ENCODE measurements around the gene KIF5C.

Gene KIF5C

GRCh38 chr2:148996805-148997204 is 121.8 kb downstream of the KIF5C start:
- DNase-seq, result no peak

- DNase-seq, result no peak
These were observed 123.3 kb downstream of the KIF5C start for GRCh38 chr2:148998165-148998830.

GRCh38 chr2:148998831-148999200 is 123.8 kb downstream of the KIF5C start:
- DNase-seq, result no peak

- DNase-seq, result no peak
These were observed 124.5 kb downstream of the KIF5C start for GRCh38 chr2:148999451-148999921.

DNA sequence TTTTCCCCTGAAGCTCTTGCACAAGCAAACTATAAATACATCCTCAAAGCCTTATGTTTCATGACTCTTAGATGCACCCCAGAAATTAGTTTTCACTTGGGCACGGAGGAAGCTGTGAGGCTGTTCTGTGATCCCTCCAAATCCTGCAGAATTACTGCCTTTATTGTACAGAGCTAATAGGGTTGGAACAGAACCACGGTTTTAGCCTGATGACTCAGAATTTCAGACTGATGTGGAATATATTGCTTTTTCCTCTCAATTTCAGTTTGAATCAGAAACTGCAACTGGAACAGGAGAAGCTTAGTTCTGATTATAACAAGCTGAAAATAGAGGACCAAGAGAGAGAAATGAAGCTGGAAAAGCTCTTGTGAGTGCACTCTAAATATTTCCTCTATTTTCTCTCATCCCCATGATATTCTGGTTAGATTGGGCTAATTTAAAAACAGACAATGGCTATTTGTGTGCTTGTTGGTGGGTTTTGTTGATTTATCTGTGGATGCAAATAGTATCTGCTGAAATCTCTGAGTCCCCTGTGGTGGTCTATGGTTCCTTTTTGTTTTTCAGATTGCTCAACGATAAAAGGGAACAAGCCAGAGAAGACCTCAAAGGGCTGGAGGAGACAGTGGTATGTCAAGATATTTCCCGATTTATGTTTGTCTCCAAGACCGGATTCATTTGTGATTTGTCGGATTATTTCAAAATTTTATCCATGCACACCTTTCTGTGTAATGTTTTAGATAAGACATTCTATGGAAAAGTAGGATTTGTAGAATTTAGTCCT is 125.3 kb downstream of the KIF5C start:
- no peak for DNase-seq

- DNase-seq, result no peak
These were observed 126.5 kb downstream of the KIF5C start for GRCh38 chr2:149001496-149001895.

- DNase-seq, result no peak
These were observed 127.4 kb downstream of the KIF5C start for GRCh38 chr2:149002378-149002890.

GRCh38 chr2:149002891-149003740 is 128.1 kb downstream of the KIF5C start:
- DNase-seq, result no peak

DNA sequence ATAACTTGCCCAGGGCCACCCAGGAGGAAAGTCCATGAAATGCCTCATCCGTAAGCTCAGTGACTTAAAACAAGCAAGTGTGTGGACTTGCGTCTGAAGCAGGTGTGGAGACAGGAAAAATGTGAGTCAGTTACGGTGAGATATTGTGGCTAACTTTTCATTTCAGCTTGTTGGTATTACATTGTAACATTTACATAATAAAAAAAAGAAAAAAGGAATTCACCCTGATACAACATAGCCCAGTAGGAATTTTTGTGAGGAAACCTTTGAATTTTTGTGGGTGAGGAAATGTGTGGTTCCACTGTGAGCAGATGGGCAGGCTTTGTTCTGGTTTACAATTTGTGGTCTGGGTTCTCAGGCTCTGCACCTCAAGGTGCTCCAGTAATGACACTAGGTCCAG is 129.8 kb downstream of the KIF5C start:
- no peak for DNase-seq

DNA sequence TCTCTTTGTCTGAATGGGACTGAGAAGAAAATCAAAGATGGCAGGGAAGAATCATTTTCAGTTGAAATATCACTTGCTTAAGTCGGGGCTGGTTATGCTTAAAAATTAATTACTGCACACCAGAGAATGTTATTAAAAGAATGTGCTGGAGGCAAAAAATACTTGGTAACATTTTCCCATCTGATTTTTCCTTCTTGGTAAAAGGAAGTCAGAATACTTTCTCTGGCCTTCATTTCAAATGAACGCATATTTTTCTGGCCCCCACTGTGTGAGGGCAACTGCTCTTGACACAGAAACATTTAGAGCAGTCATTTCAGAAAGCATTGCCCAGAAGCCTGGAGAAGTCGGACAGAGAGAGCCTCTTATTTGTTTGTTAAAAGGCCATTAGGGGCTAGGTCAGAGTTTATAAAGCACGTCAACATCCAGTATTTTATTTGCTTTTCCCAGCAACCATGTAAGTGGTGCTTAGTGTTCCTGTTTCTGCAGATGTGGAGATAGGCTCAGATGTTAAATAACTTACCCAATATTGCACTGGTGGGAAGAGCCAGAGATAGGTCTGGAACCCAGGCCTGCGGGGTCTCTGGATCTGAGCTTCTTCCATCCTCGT is 130.5 kb downstream of the KIF5C start:
- no peak for DNase-seq

GRCh38 chr2:149006883-149007543 is 132.0 kb downstream of the KIF5C start:
- DNase-seq, result no peak

DNA sequence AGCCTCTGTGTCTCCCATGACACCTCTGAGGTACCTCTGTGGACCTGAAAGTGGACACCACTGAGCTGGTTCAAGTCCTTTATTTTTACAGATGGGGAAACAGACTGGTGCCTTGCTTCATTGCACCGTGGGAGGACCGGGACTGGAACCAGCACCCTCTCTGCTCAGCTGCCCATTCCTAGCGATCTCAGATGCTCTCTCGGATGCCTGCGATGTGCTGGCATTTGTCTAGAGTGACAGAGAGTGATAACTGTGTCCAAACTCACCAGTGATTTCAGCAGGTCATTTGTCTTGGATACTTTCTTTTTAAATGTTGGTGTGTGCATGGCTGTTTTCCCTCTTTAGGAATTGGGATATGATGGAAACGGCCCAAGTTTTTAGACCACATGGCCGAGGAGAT is 133.4 kb downstream of the KIF5C start:
- no peak for DNase-seq

DNA sequence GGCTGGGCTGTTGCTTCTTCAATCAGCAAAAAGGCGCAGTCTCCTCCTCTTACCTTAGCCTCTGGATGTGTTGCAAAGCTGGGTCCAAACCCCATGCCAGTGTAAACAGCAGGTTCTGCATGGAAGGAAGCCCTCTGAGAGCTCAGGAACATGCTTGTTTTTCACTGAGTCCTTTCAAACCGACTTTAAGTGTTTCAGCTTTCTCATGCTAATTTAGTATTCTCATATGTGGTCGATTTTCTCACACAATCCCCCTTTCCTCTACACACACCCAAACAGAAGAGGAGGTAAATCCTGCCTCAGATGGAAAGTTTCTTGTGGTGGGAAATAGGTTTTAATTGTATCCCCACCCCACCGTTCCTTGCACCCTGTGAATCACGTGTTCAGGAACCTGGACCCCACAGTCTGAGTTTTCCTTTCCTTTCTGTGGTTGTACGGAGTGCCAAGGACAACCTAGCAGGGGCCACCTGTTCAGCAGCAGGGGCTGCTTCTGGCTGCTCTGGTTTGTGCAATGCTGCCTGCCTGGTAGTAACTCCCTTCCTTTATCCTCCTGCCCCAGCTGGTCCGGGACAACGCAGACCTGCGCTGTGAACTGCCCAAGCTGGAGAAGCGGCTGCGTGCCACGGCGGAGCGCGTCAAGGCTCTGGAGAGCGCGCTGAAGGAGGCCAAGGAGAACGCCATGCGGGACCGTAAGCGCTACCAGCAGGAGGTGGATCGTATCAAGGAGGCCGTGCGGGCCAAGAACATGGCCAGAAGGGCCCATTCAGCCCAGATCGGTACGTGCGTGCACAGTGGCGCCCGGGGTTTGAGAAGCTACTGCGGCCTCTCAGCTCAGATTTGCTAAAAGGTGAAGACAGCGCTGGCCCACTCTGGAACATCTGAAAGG is 134.8 kb downstream of the KIF5C start:
- DNase-seq, result no peak

DNA sequence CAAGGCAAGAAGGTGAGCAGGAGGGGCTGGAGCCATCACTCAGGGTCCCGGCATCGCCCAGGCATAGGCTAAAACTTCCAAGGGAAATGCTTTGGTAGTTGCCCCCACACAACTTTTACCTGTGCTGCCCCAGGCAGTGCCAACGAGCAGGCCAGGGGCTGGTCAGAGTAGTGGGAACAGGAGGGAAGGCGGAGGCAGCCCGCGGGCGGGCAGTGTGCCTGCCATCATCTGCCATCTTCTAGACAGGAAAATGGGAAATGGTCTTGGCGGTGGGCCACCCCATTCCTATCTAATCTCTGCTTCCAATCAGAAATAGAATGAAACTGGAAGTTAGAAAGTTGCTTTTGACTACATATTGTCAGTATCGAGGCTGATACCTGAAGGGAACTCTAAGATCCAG is 137.5 kb downstream of the KIF5C start:
- no peak for DNase-seq

- no peak for DNase-seq
These were observed 140.5 kb downstream of the KIF5C start for GRCh38 chr2:149015501-149015900.

DNA sequence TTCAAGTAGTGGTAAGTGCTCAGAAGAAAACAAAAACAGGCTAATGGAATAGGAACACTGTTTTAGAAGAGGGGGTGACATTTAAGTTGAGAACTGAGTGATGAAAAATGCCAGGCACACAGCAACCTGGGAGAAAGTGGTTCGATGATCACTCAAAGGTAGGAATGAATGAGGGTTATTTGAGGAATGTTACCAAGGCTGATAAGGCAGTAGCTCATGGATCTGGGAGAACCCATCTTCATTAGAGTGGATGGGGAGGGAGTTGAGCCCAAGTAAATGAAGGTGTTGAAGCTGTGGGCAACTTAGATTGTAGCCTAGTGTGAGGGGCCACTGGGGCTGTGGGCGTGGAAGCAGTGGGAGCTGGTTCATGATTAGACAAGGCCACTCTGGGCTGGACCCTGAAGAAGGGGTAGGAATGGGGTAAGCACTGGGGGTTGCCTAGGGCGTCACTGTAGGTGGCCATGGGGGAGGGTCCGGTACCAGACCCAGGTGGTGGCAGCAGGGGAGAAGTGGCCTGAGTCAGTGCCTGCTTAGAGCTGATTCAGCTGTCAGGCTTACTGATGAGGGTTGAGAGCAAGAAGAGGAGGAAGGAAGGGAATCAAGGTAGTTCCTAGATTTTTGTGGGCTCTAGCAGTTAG is 141.0 kb downstream of the KIF5C start:
- no peak for DNase-seq

- DNase-seq, result peak; percentile 60
These were observed 142.3 kb downstream of the KIF5C start for GRCh38 chr2:149017116-149017985.

GRCh38 chr2:149018981-149019380 is 144.0 kb downstream of the KIF5C start:
- DNase-seq, result no peak

- DNase-seq, result no peak
These were observed 144.7 kb downstream of the KIF5C start for GRCh38 chr2:149019768-149020167.

DNA sequence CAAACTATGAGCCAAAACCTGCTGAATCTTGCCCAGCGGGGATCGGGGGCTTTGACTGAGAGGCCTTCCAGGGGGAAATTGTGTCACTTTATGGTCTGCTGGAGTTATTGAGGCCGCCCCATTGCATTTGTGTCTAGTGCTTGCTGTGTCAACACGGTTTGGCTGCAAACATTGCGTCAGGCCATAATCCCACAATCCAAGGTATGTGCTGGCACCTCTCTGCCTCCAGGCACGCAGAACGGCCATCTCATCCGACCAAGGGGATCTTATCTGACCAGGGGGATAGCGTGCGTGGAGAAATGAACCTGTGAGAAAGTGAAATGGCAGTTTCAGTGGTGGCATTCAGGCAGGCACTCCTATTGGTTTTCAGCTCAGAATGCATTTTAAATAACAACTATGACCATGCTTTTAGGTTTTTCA is 145.4 kb downstream of the KIF5C start:
- DNase-seq, result no peak
